Mesenchymal stem cell (in vitro differentiated cells and primary cell): Measurements from ENCODE around the gene PTK6.

ENCODE experiments used
- DNase-seq: peaks from one replicate; pipeline ENCODE4 v3.0.0-alpha.2; 2013
- H2AFZ ChIP-seq: one replicate; pipeline ENCODE4 v1.6.1; 2013; ENCODE audit warnings: low read depth, mild to moderate bottlenecking, control low read depth, inconsistent platforms, low read length, moderate library complexity
- H2AK5ac ChIP-seq: 2 replicates; pipeline ENCODE4 v1.6.1; 2013; ENCODE audit warnings: low read length, moderate library complexity, mild to moderate bottlenecking, inconsistent platforms; ENCODE audit not compliant: severe bottlenecking
- H2BK120ac ChIP-seq: one replicate; pipeline ENCODE4 v1.6.1; 2013; ENCODE audit warnings: low read depth, mild to moderate bottlenecking, inconsistent platforms, low read length, moderate library complexity
- H2BK12ac ChIP-seq, 2 experiments: one replicate each; pipeline ENCODE4 v1.6.1; 2013; ENCODE audit warnings: inconsistent platforms in 2 of 2, low read length in 2 of 2, mild to moderate bottlenecking in 2 of 2, moderate library complexity in 2 of 2, control low read depth in 1 of 2
- H2BK15ac ChIP-seq: one replicate; pipeline ENCODE4 v1.6.1; 2013; ENCODE audit warnings: mild to moderate bottlenecking, low read depth, inconsistent platforms; ENCODE audit not compliant: poor library complexity, severe bottlenecking
- H2BK5ac ChIP-seq: 2 replicates; pipeline ENCODE4 v1.6.1; 2013; ENCODE audit warnings: low read depth, mild to moderate bottlenecking, low read length, control low read depth, inconsistent platforms; ENCODE audit not compliant: poor library complexity, severe bottlenecking
- H3K14ac ChIP-seq, 2 experiments: one replicate each; pipeline ENCODE4 v1.6.1; 2013; ENCODE audit warnings: inconsistent platforms in 2 of 2, low read length in 2 of 2, control low read depth in 1 of 2, mild to moderate bottlenecking in 1 of 2, moderate library complexity in 1 of 2
- H3K18ac ChIP-seq, 2 experiments: one replicate each; pipeline ENCODE4 v1.6.1; 2013; ENCODE audit warnings: inconsistent platforms in 2 of 2, low read length in 2 of 2, control low read depth in 1 of 2, low read depth in 1 of 2, mild to moderate bottlenecking in 1 of 2
- H3K23ac ChIP-seq, 2 experiments: one replicate each; pipeline ENCODE4 v1.6.1; 2013; ENCODE audit warnings: inconsistent platforms in 2 of 2, low read length in 2 of 2, mild to moderate bottlenecking in 2 of 2, moderate library complexity in 2 of 2, control low read depth in 1 of 2
- H3K27ac ChIP-seq: 2 replicates; pipeline ENCODE4 v1.5.1; 2013; ENCODE audit warnings: mild to moderate bottlenecking, moderate library complexity, low read length, control low read depth, inconsistent platforms; ENCODE audit not compliant: poor library complexity, severe bottlenecking
- H3K27me3 ChIP-seq, 2 experiments: 2 replicates each; pipeline versions ENCODE4 v1.6.1 to v1.7.0; 2013; ENCODE audit warnings: low read length in 2 of 2, mild to moderate bottlenecking in 2 of 2, moderate library complexity in 2 of 2, control low read depth in 1 of 2, inconsistent platforms in 1 of 2; ENCODE audit not compliant: control insufficient read depth in 1 of 2, insufficient read depth in 1 of 2
- H3K36me3 ChIP-seq, 2 experiments: 2 replicates each; pipeline versions ENCODE4 v1.6.1 to v1.7.0; 2013; ENCODE audit warnings: low read length in 2 of 2, control low read depth in 1 of 2, inconsistent platforms in 1 of 2, low read depth in 1 of 2, mild to moderate bottlenecking in 1 of 2; ENCODE audit not compliant: insufficient read depth in 2 of 2, control insufficient read depth in 1 of 2
- H3K4ac ChIP-seq, 2 experiments: one replicate each; pipeline ENCODE4 v1.6.1; 2013; ENCODE audit warnings: inconsistent platforms in 2 of 2, low read length in 2 of 2, mild to moderate bottlenecking in 2 of 2, moderate library complexity in 2 of 2, control low read depth in 1 of 2, low read depth in 1 of 2
- H3K4me1 ChIP-seq: 2 replicates; pipeline ENCODE4 v1.6.1; 2013; ENCODE audit warnings: low read depth, low read length, control low read depth; ENCODE audit not compliant: control insufficient read depth, insufficient read depth
- H3K4me2 ChIP-seq: 2 replicates; pipeline ENCODE4 v1.6.1; 2013; ENCODE audit warnings: low read length, mild to moderate bottlenecking, inconsistent platforms; ENCODE audit not compliant: poor library complexity, severe bottlenecking
- H3K4me3 ChIP-seq, 2 experiments: 2 replicates each; pipeline versions ENCODE4 v1.5.1 to v1.7.0; 2013; ENCODE audit warnings: low read length in 2 of 2, mild to moderate bottlenecking in 2 of 2, control low read depth in 1 of 2, low read depth in 1 of 2; ENCODE audit not compliant: insufficient read depth in 1 of 2
- H3K79me1 ChIP-seq: replicated peaks from 2 replicates; pipeline ENCODE4 v1.6.1; 2013; ENCODE audit warnings: mild to moderate bottlenecking, control low read depth, low read length, inconsistent platforms; ENCODE audit not compliant: poor library complexity, severe bottlenecking
- H3K9ac ChIP-seq: 2 replicates; pipeline ENCODE4 v1.7.0; 2013; ENCODE audit warnings: mild to moderate bottlenecking, low read length, moderate library complexity
- H3K9me3 ChIP-seq: 2 replicates; pipeline ENCODE4 v1.7.0; 2013; ENCODE audit warnings: mild to moderate bottlenecking, low read length; ENCODE audit not compliant: control insufficient read depth
- H4K8ac ChIP-seq: one replicate; pipeline ENCODE4 v1.6.1; 2013; ENCODE audit warnings: inconsistent platforms, mild to moderate bottlenecking, low read length, moderate library complexity
- H4K91ac ChIP-seq: one replicate; pipeline ENCODE4 v1.6.1; 2013; ENCODE audit warnings: mild to moderate bottlenecking, low read length, inconsistent platforms
- WGBS: methylation state at CpG from one replicate; pipeline ENCODE4 v1.1.7; 2013; ENCODE audit warnings: mixed read lengths; 5-methylcytosine and 5-hydroxymethylcytosine counted together

PTK6 gene

GRCh38 chr20:63578224-63579016 is 41.2 kb upstream of the PTK6 start:
- H2BK120ac ChIP-seq = no peak overlapping the region
- H3K27ac ChIP-seq = no peak overlapping the region
- no peak overlapping the region for H3K18ac ChIP-seq
- no peak overlapping the region for H4K91ac ChIP-seq
- H3K14ac ChIP-seq = no peak overlapping the region
- peaks cover 4% of the 10 kb centered on the region for H3K79me1 ChIP-seq
- H3K9ac ChIP-seq = no peak overlapping the region
- H3K36me3 ChIP-seq = no peaks in the 10 kb centered on the region
- H3K23ac ChIP-seq = no peak overlapping the region
- DNase-seq = no peak
- H3K9me3 ChIP-seq = no peaks in the 10 kb centered on the region
- no peak overlapping the region for H4K8ac ChIP-seq
- no peak overlapping the region for H3K4ac ChIP-seq
- H2BK5ac ChIP-seq = no peak overlapping the region
- no peak overlapping the region for H2BK15ac ChIP-seq
- no peak overlapping the region for H3K4me2 ChIP-seq
- no peak overlapping the region for H2BK12ac ChIP-seq
- H2AK5ac ChIP-seq = no peak overlapping the region
- H3K27me3 ChIP-seq = peaks cover 0 to 32% of the 10 kb centered on the region in 2 experiments
- H3K4me3 ChIP-seq = no peak overlapping the region
- 90% methylated on average over 19 of the region's 26 CpGs for WGBS
- H3K4me1 ChIP-seq = peaks cover 17% of the 10 kb centered on the region
- no peak overlapping the region for H2AFZ ChIP-seq

GRCh38 chr20:63577317-63577894 is 40.2 kb upstream of the PTK6 start:
- H2BK120ac ChIP-seq = no peak overlapping the region
- no peak overlapping the region for H3K18ac ChIP-seq
- H2AFZ ChIP-seq = no peak overlapping the region
- H3K27ac ChIP-seq = no peak overlapping the region
- H3K14ac ChIP-seq = no peak overlapping the region
- H3K9me3 ChIP-seq = no peaks in the 10 kb centered on the region
- no peak overlapping the region for H3K4me3 ChIP-seq
- no peak overlapping the region for H4K91ac ChIP-seq
- H2BK5ac ChIP-seq = no peak overlapping the region
- H3K27me3 ChIP-seq = peaks cover 0 to 32% of the 10 kb centered on the region in 2 experiments
- no peak overlapping the region for H4K8ac ChIP-seq
- H3K36me3 ChIP-seq = peaks cover 2 to 8% of the 10 kb centered on the region in 2 experiments
- no peak overlapping the region for H3K4me2 ChIP-seq
- no peak overlapping the region for H2AK5ac ChIP-seq
- no peak for DNase-seq
- H3K9ac ChIP-seq = no peak overlapping the region
- no peak overlapping the region for H3K23ac ChIP-seq
- H3K79me1 ChIP-seq = peaks cover 14% of the 10 kb centered on the region
- H2BK15ac ChIP-seq = no peak overlapping the region
- H2BK12ac ChIP-seq = no peak overlapping the region
- WGBS = 95% methylated on average over 19 of the region's 19 CpGs
- H3K4ac ChIP-seq = no peak overlapping the region
- peaks cover 25% of the 10 kb centered on the region for H3K4me1 ChIP-seq

- no peaks in the 10 kb centered on the region for H3K9me3 ChIP-seq
- H3K4me1 ChIP-seq = peaks cover 28% of the 10 kb centered on the region
- no peak overlapping the region for H3K18ac ChIP-seq
- no peak overlapping the region for H4K8ac ChIP-seq
- H3K79me1 ChIP-seq = peaks cover 19% of the 10 kb centered on the region
- no peak overlapping the region for H4K91ac ChIP-seq
- no peak overlapping the region for H2AK5ac ChIP-seq
- no peak overlapping the region for H2BK15ac ChIP-seq
- H3K27ac ChIP-seq = no peak overlapping the region
- H3K23ac ChIP-seq = no peak overlapping the region
- no peak overlapping the region for H3K4me3 ChIP-seq
- H3K4ac ChIP-seq = no peak overlapping the region
- H3K4me2 ChIP-seq = no peak overlapping the region
- H3K14ac ChIP-seq = no peak overlapping the region
- peaks cover 0 to 29% of the 10 kb centered on the region in 2 experiments for H3K27me3 ChIP-seq
- no peak for DNase-seq
- no peak overlapping the region for H2BK120ac ChIP-seq
- H3K36me3 ChIP-seq = peaks cover 8 to 14% of the 10 kb centered on the region in 2 experiments
- no peak overlapping the region for H2AFZ ChIP-seq
- H2BK12ac ChIP-seq = no peak overlapping the region
- 96% methylated on average over 5 of the region's 7 CpGs for WGBS
- no peak overlapping the region for H3K9ac ChIP-seq
- H2BK5ac ChIP-seq = no peak overlapping the region
Measured at GRCh38 chr20:63576311-63576710, 39.1 kb upstream of the PTK6 start.
